ENCODE results near the gene EPHA7. TPM values are rescaled to one million over a fixed set of nuclear protein-coding genes. Genes with fewer than 3 reads are reported as not detected.

Gene EPHA7
- polyA plus RNA-seq, 1 donor (not counting 4 experiments of a cell fraction or from before 2014, with no cell fraction given): not detected

DNA sequence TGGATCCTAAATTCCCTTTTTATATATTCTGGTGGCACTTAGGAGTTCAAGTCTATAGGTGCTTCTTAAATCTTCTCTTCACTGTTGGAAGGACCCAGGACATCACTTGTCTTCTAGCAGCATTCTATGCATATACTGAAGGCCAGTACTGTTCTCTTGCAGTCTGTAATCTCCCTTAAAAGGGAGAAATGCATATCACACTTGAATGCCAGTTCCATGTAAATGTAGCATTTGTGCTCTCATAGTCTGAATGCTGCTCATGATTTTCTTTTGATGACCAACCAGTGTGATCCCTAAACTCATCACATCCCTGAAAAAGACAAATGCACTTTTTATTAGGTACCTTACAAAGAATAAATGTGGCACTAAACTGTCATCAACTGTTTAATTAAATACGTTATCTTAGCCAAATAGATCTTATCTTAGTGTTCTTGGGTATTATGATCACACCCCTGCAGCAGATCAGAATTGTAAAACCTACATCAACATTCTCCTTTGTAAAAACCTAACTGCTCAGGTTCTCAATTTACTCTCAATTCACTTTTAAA lies 176.1 kb downstream of the EPHA7 start:
- FAIRE-seq (no peak), DNase-seq (ENCODE audit: low read depth, low spot score) (no peak)
- H3K9me1 ChIP-seq (ENCODE audit: control insufficient read depth, extremely low read depth, insufficient read depth, low read length): no peaks in the 10 kb centered on the region
- H3K27ac ChIP-seq (ENCODE audit: control insufficient read depth, insufficient read depth, low read length): no peak overlapping the region
- H3K36me3 ChIP-seq (ENCODE audit: control insufficient read depth in 2 of 2, extremely low read depth in 1 of 2, insufficient read depth in 2 of 2, low read length in 2 of 2): no peaks in the 10 kb centered on the region
- H3K4me2 ChIP-seq (ENCODE audit: control insufficient read depth, extremely low read depth, insufficient read depth, low read depth, low read length): no peak overlapping the region
- H3K79me2 ChIP-seq (ENCODE audit: control insufficient read depth, insufficient read depth, low read length): no peaks in the 10 kb centered on the region
- TF ChIP-seq CTCF (optimal IDR thresholded peaks at IDR 0.05 in 1 of 3, IDR thresholded peaks at IDR 0.05 in 1 of 3, conservative IDR thresholded peaks at IDR 0.05 in 1 of 3; ENCODE audit: extremely low read depth in 1 of 3, insufficient read depth in 2 of 3, low read length in 3 of 3) (no peak), EZH2 (IDR thresholded peaks at IDR 0.05; ENCODE audit: low read length) (no peak)
- no peaks in the 10 kb centered on the region for H4K20me1 ChIP-seq (ENCODE audit: control insufficient read depth, extremely low read depth, insufficient read depth, low read length)
- no peak overlapping the region for H2AFZ ChIP-seq (ENCODE audit: control insufficient read depth, low read length)
- H3K4me3 ChIP-seq (ENCODE audit: control insufficient read depth in 2 of 3, extremely low read depth in 1 of 3, insufficient read depth in 2 of 3, low read depth in 1 of 3, low read length in 3 of 3): no peak overlapping the region
- dilution Hi-C loops (cut with MboI; ENCODE audit: extremely low pct_ligation_motif_present, low sequenced_read_pairs): no loop called here
- H3K9me3 ChIP-seq (ENCODE audit: control insufficient read depth, low read depth, low read length): no peaks in the 10 kb centered on the region
- H3K4me1 ChIP-seq (ENCODE audit: control insufficient read depth, extremely low read depth, insufficient read depth, low read length): no peaks in the 10 kb centered on the region
- H3K9ac ChIP-seq (ENCODE audit: control insufficient read depth, extremely low read depth, insufficient read depth, low read length): no peak overlapping the region
- H3K27me3 ChIP-seq (ENCODE audit: control insufficient read depth, extremely low read depth, insufficient read depth, low read length): no peaks in the 10 kb centered on the region

DNA sequence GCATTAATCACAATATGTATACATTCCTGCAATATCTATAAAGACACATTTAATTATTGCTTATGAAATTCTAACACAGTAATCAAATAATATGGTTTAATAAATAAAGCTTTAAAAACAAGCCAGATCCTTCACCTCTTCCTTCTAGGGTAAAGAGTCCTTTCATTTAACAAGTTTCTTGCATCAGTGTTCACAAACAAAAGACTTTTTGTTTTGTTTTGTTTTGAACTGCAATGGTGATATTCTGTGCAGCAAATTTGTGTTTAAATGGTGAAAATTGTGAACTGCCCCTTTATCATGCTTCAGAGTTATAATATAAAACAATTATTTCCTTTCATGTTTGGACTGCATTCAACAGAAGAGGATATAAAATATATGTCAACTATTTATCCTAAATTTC lies 177.3 kb downstream of the EPHA7 start:
- Histone ChIP-seq H3K27ac (ENCODE audit: control insufficient read depth, insufficient read depth, low read length) (no peak overlapping the region), H2AFZ (ENCODE audit: control insufficient read depth, low read length) (no peak overlapping the region), H3K79me2 (ENCODE audit: control insufficient read depth, insufficient read depth, low read length) (no peaks in the 10 kb centered on the region), H4K20me1 (ENCODE audit: control insufficient read depth, extremely low read depth, insufficient read depth, low read length) (no peaks in the 10 kb centered on the region), H3K36me3 (ENCODE audit: control insufficient read depth in 2 of 2, extremely low read depth in 1 of 2, insufficient read depth in 2 of 2, low read length in 2 of 2) (no peaks in the 10 kb centered on the region), H3K4me2 (ENCODE audit: control insufficient read depth, extremely low read depth, insufficient read depth, low read depth, low read length) (no peak overlapping the region), H3K9ac (ENCODE audit: control insufficient read depth, extremely low read depth, insufficient read depth, low read length) (no peak overlapping the region), H3K4me3 (ENCODE audit: control insufficient read depth in 2 of 3, extremely low read depth in 1 of 3, insufficient read depth in 2 of 3, low read depth in 1 of 3, low read length in 3 of 3) (no peak overlapping the region), H3K27me3 (ENCODE audit: control insufficient read depth, extremely low read depth, insufficient read depth, low read length) (no peaks in the 10 kb centered on the region), H3K4me1 (ENCODE audit: control insufficient read depth, extremely low read depth, insufficient read depth, low read length) (no peaks in the 10 kb centered on the region), H3K9me3 (ENCODE audit: control insufficient read depth, low read depth, low read length) (no peaks in the 10 kb centered on the region), H3K9me1 (ENCODE audit: control insufficient read depth, extremely low read depth, insufficient read depth, low read length) (no peaks in the 10 kb centered on the region)
- DNase-seq (ENCODE audit: low read depth, low spot score) (no peak), FAIRE-seq (no peak)
- TF ChIP-seq EZH2 (IDR thresholded peaks at IDR 0.05; ENCODE audit: low read length) (no peak), CTCF (optimal IDR thresholded peaks at IDR 0.05 in 1 of 3, IDR thresholded peaks at IDR 0.05 in 1 of 3, conservative IDR thresholded peaks at IDR 0.05 in 1 of 3; ENCODE audit: extremely low read depth in 1 of 3, insufficient read depth in 2 of 3, low read length in 3 of 3) (no peak)
- dilution Hi-C loops (cut with MboI; ENCODE audit: extremely low pct_ligation_motif_present, low sequenced_read_pairs): no loop called here

All from keratinocyte (primary cell).